T1000 (cell line): ENCODE results near the gene ZNF101.
"Not testable (repeated sequence)": the region's sequence is repeated elsewhere in the genome, so short reads cannot be mapped to it uniquely, and the experiment has no call there.

Experiments
- DNase-seq: peaks from one replicate; lab custom pipeline; 2025; ENCODE audit warnings: mixed read lengths; lab: John Stamatoyannopoulos, UW

Gene ZNF101

GRCh38 chr19:19661675-19662251, 6.9 kb upstream of the ZNF101 start:
- DNase-seq: no peak

DNA sequence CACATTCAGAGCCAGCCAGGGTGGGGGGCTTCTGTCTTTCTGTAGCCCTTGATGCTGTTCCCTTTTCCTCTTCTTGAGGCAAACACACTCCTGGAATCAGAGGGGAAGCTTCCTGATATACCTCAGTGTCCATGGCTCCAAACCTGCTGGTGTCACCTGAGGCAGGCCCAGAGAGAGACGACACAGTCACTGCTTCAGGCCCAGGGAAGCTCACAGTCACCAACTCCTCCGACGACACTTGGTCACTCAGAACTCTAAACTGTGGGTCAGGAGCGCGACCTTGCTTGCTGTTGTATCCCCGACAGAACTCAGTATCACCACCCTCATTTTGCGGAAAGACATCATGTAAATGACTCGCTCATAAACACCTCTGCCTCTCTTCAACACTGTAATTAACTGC, 6.3 kb upstream of the ZNF101 start:
- DNase-seq: no peak

- DNase-seq: no peak
These were observed 5.8 kb upstream of the ZNF101 start for GRCh38 chr19:19662871-19663255.

DNA sequence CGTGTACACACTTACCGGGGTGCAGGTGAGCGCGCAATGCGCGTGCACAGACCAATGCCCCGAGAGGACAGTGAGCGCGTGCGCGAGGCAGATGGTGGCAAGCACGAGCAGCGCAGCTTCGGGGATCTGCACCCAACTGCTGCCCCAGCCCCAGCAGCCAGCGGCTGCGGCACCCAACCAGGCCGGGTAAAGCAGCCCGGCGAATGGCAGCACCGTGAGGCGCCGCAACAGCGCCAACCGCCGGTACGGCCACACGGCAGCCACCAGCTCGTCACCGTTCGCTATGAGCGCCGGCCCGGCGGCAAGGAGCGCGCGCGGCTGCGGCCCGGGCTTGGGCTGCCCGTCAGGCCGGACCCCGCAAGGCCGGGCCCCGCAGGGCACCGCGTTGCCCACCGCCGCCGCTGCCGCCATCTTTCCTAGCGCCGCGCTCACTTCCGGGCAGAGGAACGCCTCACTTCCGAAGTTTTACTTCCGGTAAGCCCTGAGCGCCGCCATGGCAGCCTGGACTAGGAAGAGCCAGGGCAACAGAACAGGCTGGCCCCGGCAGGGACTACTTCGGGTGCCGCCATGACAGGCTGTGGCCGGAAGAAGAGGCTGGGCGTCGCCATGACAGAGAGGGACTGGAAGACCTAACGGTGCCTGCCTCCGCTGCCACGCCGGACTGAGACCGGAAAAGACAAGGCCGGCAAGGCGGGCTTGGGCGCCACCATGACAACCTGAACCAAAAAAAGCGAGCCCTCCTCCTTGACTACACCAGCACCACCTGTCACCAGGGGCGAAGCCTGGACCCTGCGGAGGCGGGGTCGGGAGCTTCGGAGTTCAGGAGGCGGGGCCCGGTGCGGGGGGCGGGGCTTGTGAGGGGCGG, 5.2 kb upstream of the ZNF101 start, which contains the start of gene ATP13A1:
ATP13A1 (minus strand) TSS at position 421 of the 865 bp plus-strand sequence; CDS start at position 411, 10 bp downstream.
- peak; percentile 89 for DNase-seq

DNA sequence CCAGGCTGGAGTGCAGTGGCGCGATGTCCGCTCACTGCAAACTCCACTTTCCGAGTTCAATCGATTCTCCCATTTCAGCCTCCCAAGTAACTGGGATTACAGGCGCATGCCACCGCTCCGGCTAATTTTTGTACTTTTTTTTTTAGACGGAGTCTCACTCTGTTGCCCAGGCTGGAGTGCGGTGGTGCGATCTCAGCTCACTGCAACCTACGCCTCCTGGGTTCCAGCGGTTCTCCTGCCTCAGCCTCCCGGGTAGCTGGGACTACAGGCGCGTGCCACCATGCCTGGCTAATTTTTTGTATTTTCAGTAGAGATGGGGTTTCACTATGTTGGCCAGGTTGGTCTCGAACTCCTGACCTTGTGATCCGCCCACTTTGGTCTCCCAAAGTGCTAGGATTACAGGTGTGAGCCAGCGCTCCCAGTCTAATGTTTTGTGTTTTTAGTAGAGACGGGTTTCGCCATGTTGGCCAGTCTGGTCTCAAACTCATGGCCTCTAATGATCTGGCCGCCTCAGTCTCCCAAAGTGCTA, 3.2 kb upstream of the ZNF101 start:
- not testable (repeated sequence) for DNase-seq

DNA sequence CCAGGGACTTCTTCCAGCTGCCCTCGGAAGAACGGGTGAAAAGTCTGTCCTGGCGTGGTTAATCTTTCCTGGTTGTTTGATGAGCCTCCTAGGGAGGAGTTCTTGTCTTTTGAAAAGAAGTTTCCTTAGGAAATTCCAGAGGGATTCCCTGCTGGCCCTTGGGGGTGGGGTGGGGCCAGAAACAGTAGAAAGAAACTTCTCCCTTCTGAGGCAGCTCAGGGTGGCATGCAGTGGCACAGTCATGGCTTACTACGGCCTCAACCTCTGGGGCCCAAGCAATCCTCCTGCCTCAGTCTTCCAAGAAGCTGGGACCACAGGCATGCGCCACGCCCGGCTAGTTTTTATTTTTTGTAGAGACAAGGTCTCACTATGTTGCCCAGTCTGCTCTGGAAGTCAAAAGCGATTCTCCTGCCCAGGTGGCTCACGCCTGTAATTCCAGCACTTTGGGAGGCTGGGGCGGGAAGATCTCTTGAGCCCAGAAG, 1.5 kb downstream of the ZNF101 start:
- DNase-seq: no peak

DNA sequence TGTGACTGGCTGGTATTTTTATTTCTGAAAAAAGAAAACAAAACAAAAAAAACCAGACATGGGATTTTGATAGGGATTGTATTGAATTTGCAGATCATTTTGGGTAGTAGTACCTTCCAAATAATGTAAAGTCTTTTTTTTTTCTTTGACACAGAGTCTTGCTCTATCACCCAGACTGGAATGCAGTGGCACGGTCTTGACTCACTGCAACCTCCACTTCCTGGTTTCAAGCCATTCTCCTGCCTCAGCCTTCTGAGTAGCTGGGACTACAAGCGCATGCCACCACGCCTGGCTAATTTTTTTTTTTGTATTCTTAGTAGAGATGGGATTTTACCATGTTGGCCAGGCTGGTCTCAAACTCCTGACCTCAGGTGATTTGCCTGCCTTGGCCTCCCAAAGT, 4.2 kb downstream of the ZNF101 start:
- DNase-seq: no peak

GRCh38 chr19:19674315-19674714, 5.7 kb downstream of the ZNF101 start:
- DNase-seq: no peak

- DNase-seq: no peak
These were observed 8.9 kb downstream of the ZNF101 start for GRCh38 chr19:19677579-19677978.

GRCh38 chr19:19679176-19680073, 10.8 kb downstream of the ZNF101 start:
- DNase-seq: no peak

DNA sequence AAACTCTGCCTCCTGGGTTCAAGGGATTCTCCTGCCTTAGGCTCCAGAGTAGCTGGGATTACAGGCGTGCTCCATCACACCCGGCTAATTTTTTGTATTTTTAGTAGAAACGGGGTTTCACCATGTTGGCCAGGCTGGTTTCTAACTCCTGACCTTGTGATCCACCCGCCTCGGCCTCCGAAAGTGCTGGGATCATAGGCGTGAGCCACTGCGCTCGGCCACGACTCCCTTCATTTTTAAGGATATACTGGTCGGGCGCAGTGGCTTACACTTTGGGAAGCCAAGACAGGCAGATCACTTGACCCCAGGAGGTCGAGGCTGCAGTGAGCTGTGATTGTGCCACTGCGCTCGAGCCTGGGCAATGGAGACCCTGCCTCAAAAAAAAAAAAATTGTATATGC, 17.5 kb downstream of the ZNF101 start:
- not testable (repeated sequence) for DNase-seq

GRCh38 chr19:19686580-19686979, 17.9 kb downstream of the ZNF101 start:
- DNase-seq: no peak

GRCh38 chr19:19687090-19687489, 18.5 kb downstream of the ZNF101 start:
- no peak for DNase-seq

GRCh38 chr19:19689023-19689422, 20.4 kb downstream of the ZNF101 start:
- not testable (repeated sequence) for DNase-seq

GRCh38 chr19:19691683-19692082, 23.0 kb downstream of the ZNF101 start:
- no peak for DNase-seq

DNA sequence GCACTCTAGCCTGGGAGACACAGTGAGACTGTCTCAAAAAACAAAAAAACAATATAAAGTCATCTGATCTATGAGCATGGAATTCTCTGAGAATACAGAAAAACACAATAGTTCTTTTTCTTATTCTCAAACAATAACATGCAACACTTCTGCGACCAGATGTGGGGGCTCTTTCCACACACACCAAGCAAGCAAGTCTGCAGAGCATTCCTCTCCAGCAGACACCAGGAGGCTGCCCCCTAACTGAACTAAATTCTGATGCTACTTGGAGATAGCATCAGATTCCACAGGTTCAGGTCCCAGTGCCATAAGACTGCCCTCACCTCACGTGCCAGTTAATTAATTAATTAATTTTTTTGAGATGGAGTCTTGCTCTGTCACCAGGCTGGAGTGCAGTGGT, 27.7 kb downstream of the ZNF101 start:
- no peak for DNase-seq

- DNase-seq: no peak
These were observed 28.9 kb downstream of the ZNF101 start for GRCh38 chr19:19697589-19697988.

DNA sequence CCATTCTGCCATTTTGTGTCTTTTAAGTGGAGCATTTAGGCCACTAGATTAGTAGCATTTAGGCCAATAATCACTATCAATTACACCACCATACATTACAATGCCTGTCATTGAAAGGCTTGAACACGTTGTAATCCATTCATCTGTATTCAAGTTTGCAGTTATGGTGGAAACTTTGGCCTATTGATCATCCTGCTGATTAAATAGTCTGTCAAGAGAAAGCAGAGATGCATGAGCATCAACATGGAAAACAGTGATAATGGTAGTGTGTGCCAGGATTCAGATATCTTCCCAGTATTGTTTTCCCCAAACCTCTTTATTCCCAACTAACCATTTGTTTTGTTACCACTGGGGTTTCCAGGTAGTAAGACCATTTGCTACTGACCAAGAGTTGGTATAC, 31.9 kb downstream of the ZNF101 start:
- not testable (repeated sequence) for DNase-seq

GRCh38 chr19:19704836-19705235, 36.2 kb downstream of the ZNF101 start:
- no peak for DNase-seq

GRCh38 chr19:19710506-19710905, 41.9 kb downstream of the ZNF101 start:
- no peak for DNase-seq

DNA sequence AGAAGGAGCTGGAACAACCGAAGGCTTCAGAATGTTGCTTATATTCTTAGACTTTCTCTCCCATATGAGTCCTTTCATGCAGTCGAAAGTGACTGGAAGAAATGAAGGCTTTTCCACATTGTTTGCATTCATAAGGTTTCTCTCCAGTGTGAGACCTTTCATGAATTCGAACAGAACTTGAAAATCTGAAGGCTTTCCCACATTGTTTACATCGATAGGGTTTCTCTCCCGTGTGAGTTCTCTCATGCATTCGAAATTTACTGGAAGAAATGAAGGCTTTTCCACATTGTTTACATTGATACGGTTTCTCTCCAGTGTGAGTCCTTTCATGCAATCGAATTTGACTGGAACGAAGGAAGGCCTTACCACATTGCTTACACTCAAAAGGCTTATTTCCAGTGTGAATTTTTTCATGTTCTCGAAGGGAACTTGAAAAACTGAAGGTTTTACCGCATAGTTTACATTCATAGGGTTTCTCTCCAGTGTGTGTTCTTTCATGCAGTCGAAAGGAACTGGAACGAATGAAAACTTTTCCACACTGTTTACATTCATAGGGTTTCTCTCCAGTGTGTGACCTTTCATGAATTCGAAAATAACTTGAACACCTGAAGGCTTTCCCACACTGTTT, 42.8 kb downstream of the ZNF101 start:
- DNase-seq: no peak
